OCI-LY7 (cell line): ENCODE measurements around the gene PPP1R16B. TPM values are rescaled to one million over a fixed set of nuclear protein-coding genes. Genes with fewer than 3 reads are reported as not detected.

Experiments
- BruUV-seq: library from RNA; stranded (reverse); fragments of 400-500 nt; replicated peaks from 2 replicates; lab custom pipeline; 2021; lab: Mats Ljungman, UMichigan
- CTCF ChIA-PET: fragments of 300-600 bp; sonication (Branson Sonifier 250); formaldehyde crosslinking; loops from one replicate; lab custom pipeline; 2022; ENCODE audit warnings: antibody characterized with exemption; ENCODE audit not compliant: unreplicated experiment; lab: Charles Lee
- POLR2A ChIA-PET: fragments of 300-600 bp; sonication (Branson Sonifier 250); formaldehyde crosslinking; loops from one replicate; lab custom pipeline; 2022; ENCODE audit warnings: antibody characterized with exemption; lab: Charles Lee
- DNase-seq: peaks from one replicate; pipeline ENCODE4 v3.0.0-alpha.2; 2015; ENCODE audit warnings: low spot score
- H2AFZ ChIP-seq: fragments of 200-600 bp; sonication (generic), shearing (Covaris generic); 2 replicates; pipeline ENCODE4 v1.6.1; 2014; ENCODE audit warnings: mild to moderate bottlenecking, antibody characterized with exemption, low read length, moderate library complexity
- H3K27ac ChIP-seq: fragments of 200-600 bp; sonication (generic); 2 replicates; pipeline ENCODE4 v1.5.1; 2014; ENCODE audit warnings: mixed run types, low read depth, mild to moderate bottlenecking, moderate library complexity, low read length, inconsistent platforms; ENCODE audit not compliant: poor library complexity, severe bottlenecking
- H3K36me3 ChIP-seq: fragments of 200-600 bp; sonication (generic); 2 replicates; pipeline ENCODE4 v1.6.1; 2014; ENCODE audit warnings: mild to moderate bottlenecking, antibody characterized with exemption, low read length, moderate library complexity, mixed read lengths; ENCODE audit not compliant: insufficient read depth
- H3K4me1 ChIP-seq: fragments of 200-600 bp; sonication (generic); 2 replicates; pipeline ENCODE4 v1.5.1; 2014; ENCODE audit warnings: mild to moderate bottlenecking, low read length; ENCODE audit not compliant: insufficient read depth, poor library complexity, severe bottlenecking
- H3K4me2 ChIP-seq: fragments of 200-600 bp; sonication (generic); 2 replicates; pipeline ENCODE4 v1.6.1; 2014; ENCODE audit warnings: mild to moderate bottlenecking, low read length
- H3K4me3 ChIP-seq: fragments of 200-600 bp; sonication (generic); 2 replicates; pipeline ENCODE4 v1.5.1; 2014; ENCODE audit warnings: mild to moderate bottlenecking, low read depth, low read length; ENCODE audit not compliant: poor library complexity, severe bottlenecking
- H3K79me2 ChIP-seq: fragments of 200-600 bp; sonication (generic); 2 replicates; pipeline ENCODE4 v1.6.1; 2016; ENCODE audit warnings: low read depth, mild to moderate bottlenecking, low read length, moderate library complexity, mixed read lengths; ENCODE audit not compliant: insufficient read depth
- H3K9me2 ChIP-seq: fragments of 200-600 bp; sonication (generic); 2 replicates; pipeline ENCODE4 v1.6.1; 2016; ENCODE audit warnings: mild to moderate bottlenecking, low read length, mixed read lengths; ENCODE audit not compliant: insufficient read depth
- H3K9me3 ChIP-seq: fragments of 200-600 bp; sonication (generic); 2 replicates; pipeline ENCODE4 v1.6.1; 2014; ENCODE audit warnings: mild to moderate bottlenecking, mixed run types, low read length, mixed read lengths
- H4K20me1 ChIP-seq: fragments of 200-600 bp; sonication (generic); 2 replicates; pipeline ENCODE4 v1.6.1; 2014; ENCODE audit warnings: mild to moderate bottlenecking, antibody characterized with exemption, low read length, moderate library complexity, mixed read lengths; ENCODE audit not compliant: insufficient read depth
- CTCF ChIP-seq: fragments of 200-600 bp; sonication (generic); conservative IDR thresholded peaks from 2 replicates; pipeline ENCODE4 v1.5.1; 2014; ENCODE audit warnings: mild to moderate bottlenecking, antibody characterized with exemption, low read length, moderate library complexity, mixed read lengths
- EZH2phosphoT487 ChIP-seq: fragments of 200-600 bp; sonication (generic); IDR thresholded peaks from 2 replicates; pipeline ENCODE4 v1.6.1; 2018; ENCODE audit warnings: low read depth, borderline replicate concordance, mild to moderate bottlenecking, mixed run types, antibody characterized with exemption, low read length, moderate library complexity, mixed read lengths
- intact Hi-C: fragments of 100-400 bp; cut with micrococcal nuclease; formaldehyde crosslinking; loops from one replicate; pipeline ENCODE4 v1.10.0; 2022; ENCODE audit not compliant: unreplicated experiment
- total RNA-seq, 2 experiments: library from RNA; depleted of rRNA in 1 of 2; stranded (reverse); fragments of >200 nt in 1 of 2; shearing (Covaris generic) in 1 of 2; gene quantifications; 2 replicates each; pipeline ENCODE4 v1.2.3, GENCODE V29; 2014 to 2022

PPP1R16B gene
- total RNA-seq, 2 experiments from 2014 or later, result 45.4 to 49.7 TPM

- Histone ChIP-seq H4K20me1 (peaks cover 26% of the 10 kb centered on the region; the same call in 1 of the 2 replicates), H3K27ac (peak overlapping the region; percentile 31), H2AFZ (no peak overlapping the region), H3K9me2 (no peaks in the 10 kb centered on the region), H3K4me3 (no peak overlapping the region), H3K79me2 (peaks cover 88% of the 10 kb centered on the region), H3K36me3 (peaks cover 55% of the 10 kb centered on the region), H3K4me1 (peaks cover 76% of the 10 kb centered on the region), H3K9me3 (no peaks in the 10 kb centered on the region), H3K4me2 (peak overlapping the region; percentile 98)
- intact Hi-C loops, result loop anchor here (1.0 to 10.0 kb wide), 3 partner anchors 32 to 235 kb away; partner anchors contain the start of gene DHX35
- no peak for TF ChIP-seq CTCF
- TF ChIP-seq EZH2phosphoT487, result no peak
- BruUV-seq, result no TSS peak
- ChIA-PET CTCF (interaction anchor here (1.0 kb wide), 2 partner anchors 19 to 33 kb away, joined by 3 read pairs; no protein-coding TSS in a partner anchor), POLR2A (interaction anchor here (1.0 to 4.9 kb wide), 6 partner anchors 24 to 83 kb away, joined by 3 to 39 read pairs (median 3); no protein-coding TSS in a partner anchor)
- DNase-seq, result no peak
Measured at GRCh38 chr20:38809942-38810341, 4.4 kb downstream of the PPP1R16B start.

GRCh38 chr20:38810926-38811630, 5.6 kb downstream of the PPP1R16B start:
- no peak for DNase-seq
- Histone ChIP-seq H2AFZ (no peak overlapping the region), H3K4me3 (peak overlapping the region; percentile 10), H3K79me2 (peaks cover 95% of the 10 kb centered on the region), H3K4me2 (peak overlapping the region; percentile 98), H3K36me3 (peaks cover 67% of the 10 kb centered on the region), H3K9me3 (no peaks in the 10 kb centered on the region), H3K4me1 (peaks cover 77% of the 10 kb centered on the region), H3K9me2 (no peaks in the 10 kb centered on the region), H4K20me1 (peaks cover 26% of the 10 kb centered on the region; the same call in 1 of the 2 replicates), H3K27ac (peak overlapping the region; percentile 42)
- ChIA-PET CTCF (no interaction called here), POLR2A (interaction anchor here (0.6 to 1.5 kb wide), 5 partner anchors 64 to 82 kb away, joined by 3 to 4 read pairs (median 3); no protein-coding TSS in a partner anchor)
- TF ChIP-seq CTCF (no peak), EZH2phosphoT487 (no peak)
- no TSS peak for BruUV-seq
- intact Hi-C loops, result no loop called here
